Epidermal melanocyte (primary cell): ENCODE results near the gene CDX1.

Source experiments
- DNase-seq: peaks from one replicate; pipeline ENCODE4 v3.0.0; 2011; ENCODE audit warnings: low spot score; ENCODE audit not compliant: insufficient read length

The CDX1 gene

GRCh38 chr5:150131461-150131860, 35.1 kb upstream of the CDX1 start:
- DNase-seq, result no peak

- no peak for DNase-seq
Measured at GRCh38 chr5:150131978-150132694, 34.4 kb upstream of the CDX1 start.

- no peak for DNase-seq
Measured at GRCh38 chr5:150132740-150133139, 33.8 kb upstream of the CDX1 start.

DNA sequence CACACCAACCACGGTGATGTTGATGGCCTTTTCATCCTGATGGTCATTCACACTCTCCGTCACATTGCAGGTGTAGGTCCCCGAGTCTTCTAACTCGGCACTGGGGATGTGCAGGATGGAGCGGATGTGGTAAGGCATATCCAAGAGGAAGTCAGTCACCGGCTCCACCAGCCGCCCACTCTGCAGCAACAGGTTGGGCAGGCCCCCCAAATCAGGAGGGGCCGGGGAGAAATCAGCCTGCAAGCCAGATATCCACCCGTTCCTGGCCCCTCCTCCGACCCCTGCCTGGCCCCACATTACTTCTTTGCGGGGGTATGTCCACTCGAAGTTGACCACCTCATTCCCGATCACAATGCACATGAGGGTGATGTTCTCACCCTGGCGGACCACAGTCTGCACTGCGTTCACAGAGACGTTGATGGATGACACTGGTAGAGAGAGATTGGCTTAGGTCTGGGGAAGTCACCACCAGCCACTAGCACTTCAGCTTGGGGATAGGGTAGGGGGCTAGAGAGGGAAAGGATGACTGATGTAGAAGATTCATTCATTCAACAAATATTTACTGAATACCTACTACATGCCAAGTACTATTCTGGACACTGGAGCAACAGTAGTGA, 32.9 kb upstream of the CDX1 start:
- DNase-seq, result no peak

DNA sequence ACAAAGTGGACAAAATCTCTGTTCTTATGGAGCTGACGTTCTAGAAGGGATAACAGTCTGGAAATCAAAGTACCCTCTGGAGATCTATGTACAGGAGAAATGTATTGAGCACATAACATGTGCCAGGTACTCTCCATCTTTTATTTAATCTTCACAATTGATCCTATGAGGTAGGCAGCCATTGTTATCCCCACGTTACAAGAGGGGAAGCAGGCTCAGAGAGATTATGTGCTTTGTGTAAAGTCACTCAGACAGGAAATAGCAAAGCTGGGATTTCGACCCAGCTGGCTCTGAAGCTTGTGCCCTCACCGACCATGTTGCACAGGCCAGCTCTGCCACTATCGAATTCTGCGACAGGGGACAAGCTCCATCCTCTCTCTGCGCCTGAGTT, 32.4 kb upstream of the CDX1 start:
- DNase-seq, result no peak

GRCh38 chr5:150135557-150136304, 30.8 kb upstream of the CDX1 start:
- no peak for DNase-seq

GRCh38 chr5:150136305-150137167, 30.0 kb upstream of the CDX1 start:
- DNase-seq, result no peak

- no peak for DNase-seq
Measured at GRCh38 chr5:150137168-150137957, 29.2 kb upstream of the CDX1 start.

- no peak for DNase-seq
Measured at GRCh38 chr5:150137997-150138396, 28.6 kb upstream of the CDX1 start.

GRCh38 chr5:150138551-150139265, 27.9 kb upstream of the CDX1 start:
- DNase-seq, result no peak

DNA sequence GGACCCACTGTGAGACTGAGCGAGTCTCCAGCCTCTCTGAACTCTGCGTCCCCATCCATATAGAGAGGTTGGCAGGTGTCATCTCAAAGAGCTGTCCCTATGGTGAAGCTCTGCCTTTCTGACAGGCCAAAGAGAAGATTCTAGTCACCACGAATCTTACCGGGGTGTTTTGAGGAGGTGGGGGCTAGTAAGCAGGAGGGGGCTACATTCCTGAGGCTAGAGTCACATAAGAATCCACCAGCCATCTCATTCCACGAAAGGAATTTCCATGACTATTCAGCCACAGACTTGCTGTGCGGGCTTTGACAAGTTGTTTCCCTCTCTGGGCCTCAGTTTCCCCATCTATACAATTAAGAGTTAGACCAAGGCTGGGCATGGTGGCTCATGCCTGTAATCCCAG, 27.2 kb upstream of the CDX1 start:
- DNase-seq, result no peak

- DNase-seq, result no peak
Measured at GRCh38 chr5:150140830-150141229, 25.7 kb upstream of the CDX1 start.

DNA sequence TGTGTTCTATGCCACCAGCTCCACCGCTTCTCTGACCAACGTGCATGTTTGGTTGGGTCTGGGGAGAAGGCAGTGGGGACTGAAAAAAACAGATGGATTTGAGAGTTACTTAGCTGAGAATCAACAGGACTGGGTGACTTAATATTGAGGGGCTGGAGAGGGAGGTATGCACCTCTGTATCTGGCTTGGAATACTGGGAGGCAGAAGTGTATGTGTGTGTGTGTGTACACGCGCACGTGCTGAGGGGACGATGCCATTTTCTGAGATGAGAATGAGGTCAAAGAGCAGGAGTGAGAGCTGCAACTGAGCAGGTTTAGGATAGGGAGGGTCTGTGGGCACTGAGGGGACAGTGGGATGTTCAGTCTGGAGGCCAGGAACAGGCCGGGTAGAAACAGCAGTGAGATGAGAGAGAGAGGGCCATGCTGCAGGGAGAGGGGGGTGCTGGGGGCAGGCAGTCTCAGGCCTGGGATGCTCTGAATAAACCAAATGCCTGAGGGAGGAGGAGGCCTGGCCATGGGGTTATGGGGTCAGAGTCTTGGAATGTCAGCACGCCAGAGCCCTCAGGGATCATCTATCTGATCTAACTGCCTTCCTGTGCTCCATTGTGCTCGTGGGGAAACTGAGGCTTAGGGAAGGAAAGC, 24.9 kb upstream of the CDX1 start:
- DNase-seq, result no peak

- no peak for DNase-seq
Measured at GRCh38 chr5:150142185-150142958, 24.2 kb upstream of the CDX1 start.

DNA sequence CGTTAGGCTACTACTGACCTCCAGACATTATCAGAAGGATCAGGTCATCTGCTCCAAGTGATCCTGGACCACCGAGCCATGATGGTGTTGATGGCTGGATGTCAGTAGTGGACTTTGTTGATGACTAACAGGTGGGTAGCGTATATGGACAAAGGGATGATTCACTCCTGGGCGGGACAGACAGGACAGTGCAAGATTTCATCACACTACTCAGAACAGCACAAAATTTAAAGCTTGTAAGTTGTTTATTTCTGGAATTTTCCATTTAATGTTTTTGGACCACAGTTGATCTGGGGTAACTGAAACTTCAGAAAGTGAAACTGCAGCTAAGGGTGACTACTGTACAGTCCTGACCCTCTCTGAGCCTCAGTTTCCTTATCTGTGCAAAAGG, 23.6 kb upstream of the CDX1 start:
- DNase-seq, result no peak

- DNase-seq, result no peak
Measured at GRCh38 chr5:150143350-150144245, 23.0 kb upstream of the CDX1 start.

DNA sequence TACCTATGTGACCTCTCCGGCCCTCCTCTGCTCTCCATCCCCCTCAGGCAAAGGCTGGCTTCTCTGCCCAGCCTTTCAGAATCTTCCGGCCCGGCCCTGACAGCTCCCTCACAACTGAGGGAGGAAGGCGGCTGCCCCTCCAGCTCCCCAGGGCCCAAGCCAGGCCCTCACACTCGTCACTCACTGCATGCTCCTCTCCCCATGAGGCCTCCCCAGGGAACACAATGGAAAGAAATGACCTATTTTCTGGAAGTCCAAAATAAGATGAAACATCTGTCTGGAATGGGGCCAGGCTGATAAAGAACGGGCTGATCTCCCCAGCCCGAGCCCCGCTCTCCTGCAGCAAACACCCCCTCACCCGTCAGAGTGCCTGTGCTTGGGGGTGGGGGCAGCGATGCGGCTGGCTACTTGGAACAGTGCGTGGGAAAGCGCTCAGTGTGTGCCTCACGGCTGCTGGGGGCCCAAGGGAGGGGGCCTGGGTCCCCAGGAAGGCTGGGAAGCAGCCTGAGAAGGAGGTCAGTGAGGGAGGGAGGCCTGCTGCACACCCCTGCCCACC, 22.3 kb upstream of the CDX1 start:
- no peak for DNase-seq

- no peak for DNase-seq
Measured at GRCh38 chr5:150144879-150145278, 21.7 kb upstream of the CDX1 start.
